GM18873 (cell line): Measurements from ENCODE around the gene ANKLE2.
"Not testable (repeated sequence)": the region's sequence is repeated elsewhere in the genome, so short reads cannot be mapped to it uniquely, and the experiment has no call there.

Experiments
- ATAC-seq: cut with Tn5 transposase; IDR thresholded peaks from one replicate; pipeline ENCODE4 v1.9.1; 2021; ENCODE audit warnings: mild to moderate bottlenecking, moderate library complexity, moderate number of reproducible peaks; ENCODE audit not compliant: unreplicated experiment, low FRiP score

ANKLE2 gene

GRCh38 chr12:132779781-132780353 is 18.2 kb upstream of the ANKLE2 start:
- ATAC-seq = no peak

GRCh38 chr12:132777614-132778013 is 16.0 kb upstream of the ANKLE2 start:
- ATAC-seq = no peak

- ATAC-seq = no peak
Observed at GRCh38 chr12:132776816-132777568, 15.4 kb upstream of the ANKLE2 start.

- ATAC-seq = not testable (repeated sequence)
Observed at GRCh38 chr12:132776230-132776625, 14.6 kb upstream of the ANKLE2 start.

- ATAC-seq = no peak
Observed at GRCh38 chr12:132775502-132776229, 14.0 kb upstream of the ANKLE2 start.

GRCh38 chr12:132774646-132775275 is 13.1 kb upstream of the ANKLE2 start:
- ATAC-seq = no peak

GRCh38 chr12:132774159-132774558 is 12.5 kb upstream of the ANKLE2 start:
- ATAC-seq = no peak

DNA sequence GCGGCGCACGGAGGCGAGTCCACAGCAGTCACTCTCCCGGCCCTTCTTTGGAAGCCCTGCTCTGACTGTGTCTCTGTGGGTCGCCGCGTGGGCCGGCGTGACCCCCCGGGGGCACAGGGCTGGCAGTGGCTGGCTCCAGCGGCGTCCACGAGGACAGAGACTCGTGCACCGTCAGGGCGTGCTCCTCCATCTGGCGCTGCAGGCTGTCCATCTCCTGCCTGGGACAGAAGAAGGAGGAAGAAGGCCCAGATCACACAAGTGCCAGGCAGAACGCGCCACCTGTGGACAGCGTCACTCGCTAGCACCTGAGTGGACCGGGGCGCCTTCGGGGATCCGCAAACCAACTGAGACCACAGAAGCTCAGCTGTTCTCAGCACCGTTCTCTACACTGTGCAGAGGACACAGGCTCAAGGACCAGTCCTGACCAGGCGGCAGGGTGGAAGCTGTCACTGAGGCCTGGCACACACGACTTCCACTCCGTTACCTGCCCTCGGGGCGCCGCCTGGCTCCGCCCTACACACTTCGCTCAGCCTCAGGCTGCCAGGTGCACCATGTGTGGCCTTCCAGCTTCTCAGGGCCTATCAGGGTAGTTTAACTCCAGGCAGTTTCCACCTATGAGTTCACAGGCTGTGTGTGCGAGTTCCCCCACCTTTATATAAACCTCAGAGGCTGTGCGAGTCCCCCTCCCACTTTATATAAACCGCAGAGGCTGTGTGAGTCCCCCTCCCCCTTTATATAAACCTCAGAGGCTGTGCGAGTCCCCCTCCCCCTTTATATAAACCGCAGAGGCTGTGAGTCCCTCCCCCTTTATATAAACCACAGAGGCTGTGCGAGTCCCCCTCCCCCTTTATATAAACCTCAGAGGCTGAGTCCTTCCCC is 11.7 kb upstream of the ANKLE2 start:
- no peak for ATAC-seq

- ATAC-seq = no peak
Observed at GRCh38 chr12:132772606-132773005, 11.0 kb upstream of the ANKLE2 start.

GRCh38 chr12:132771126-132771838 is 9.7 kb upstream of the ANKLE2 start:
- ATAC-seq = peak; percentile 39

DNA sequence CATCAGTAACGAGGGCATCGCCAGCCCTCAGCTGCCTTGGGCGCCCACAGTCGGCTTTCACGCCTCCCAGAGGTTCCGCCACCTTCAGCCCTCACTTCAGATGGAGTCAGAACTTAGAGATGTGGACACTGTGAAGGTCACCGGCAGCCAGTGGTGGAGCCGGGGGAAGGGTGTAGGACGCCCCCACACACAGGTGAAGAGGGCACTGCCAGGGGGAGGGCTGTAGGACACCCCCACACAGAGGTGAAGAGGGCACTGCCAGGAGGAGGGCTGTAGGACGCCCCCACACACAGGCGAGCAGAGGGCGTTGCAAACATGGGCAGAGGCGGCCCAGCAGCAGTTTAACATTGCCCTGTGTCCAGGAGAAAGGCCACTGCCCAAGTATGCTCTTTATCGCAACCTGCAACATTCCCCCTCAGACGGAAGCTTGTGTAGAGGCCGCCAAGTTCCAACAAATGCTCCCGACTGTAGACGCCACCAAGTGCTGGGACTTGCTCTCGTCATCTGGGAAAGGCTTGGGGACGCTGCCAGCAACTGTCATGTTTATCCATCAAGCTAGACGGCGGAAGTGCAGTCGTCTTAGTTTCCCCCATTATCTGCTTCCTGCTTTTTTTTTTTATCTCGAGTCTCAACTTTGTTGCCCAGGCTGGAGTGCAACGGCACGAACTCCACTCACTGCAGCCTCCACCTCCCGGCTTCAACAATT is 4.9 kb upstream of the ANKLE2 start:
- ATAC-seq = no peak

GRCh38 chr12:132765361-132765760 is 3.7 kb upstream of the ANKLE2 start:
- no peak for ATAC-seq

- no peak for ATAC-seq
Observed at GRCh38 chr12:132764231-132764630, 2.6 kb upstream of the ANKLE2 start.

GRCh38 chr12:132761921-132762583 is 420 bp upstream of the ANKLE2 start:
- ATAC-seq = peak; percentile 40

GRCh38 chr12:132759359-132759758 is 2.3 kb downstream of the ANKLE2 start:
- ATAC-seq = no peak

DNA sequence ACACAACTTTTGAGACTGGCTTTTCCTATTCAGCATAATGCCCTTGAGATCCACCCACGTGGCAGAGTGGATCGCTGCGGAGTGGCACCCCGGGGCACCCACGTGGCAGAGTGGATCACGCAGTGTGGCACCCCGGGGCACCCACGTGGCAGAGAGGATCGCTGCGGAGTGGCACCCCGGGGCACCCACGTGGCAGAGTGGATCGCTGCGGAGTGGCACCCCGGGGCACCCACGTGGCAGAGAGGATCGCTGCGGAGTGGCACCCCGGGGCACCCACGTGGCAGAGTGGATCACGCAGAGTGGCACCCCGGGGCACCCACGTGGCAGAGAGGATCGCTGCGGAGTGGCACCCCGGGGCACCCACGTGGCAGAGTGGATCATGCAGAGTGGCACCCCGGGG is 2.8 kb downstream of the ANKLE2 start:
- not testable (repeated sequence) for ATAC-seq

DNA sequence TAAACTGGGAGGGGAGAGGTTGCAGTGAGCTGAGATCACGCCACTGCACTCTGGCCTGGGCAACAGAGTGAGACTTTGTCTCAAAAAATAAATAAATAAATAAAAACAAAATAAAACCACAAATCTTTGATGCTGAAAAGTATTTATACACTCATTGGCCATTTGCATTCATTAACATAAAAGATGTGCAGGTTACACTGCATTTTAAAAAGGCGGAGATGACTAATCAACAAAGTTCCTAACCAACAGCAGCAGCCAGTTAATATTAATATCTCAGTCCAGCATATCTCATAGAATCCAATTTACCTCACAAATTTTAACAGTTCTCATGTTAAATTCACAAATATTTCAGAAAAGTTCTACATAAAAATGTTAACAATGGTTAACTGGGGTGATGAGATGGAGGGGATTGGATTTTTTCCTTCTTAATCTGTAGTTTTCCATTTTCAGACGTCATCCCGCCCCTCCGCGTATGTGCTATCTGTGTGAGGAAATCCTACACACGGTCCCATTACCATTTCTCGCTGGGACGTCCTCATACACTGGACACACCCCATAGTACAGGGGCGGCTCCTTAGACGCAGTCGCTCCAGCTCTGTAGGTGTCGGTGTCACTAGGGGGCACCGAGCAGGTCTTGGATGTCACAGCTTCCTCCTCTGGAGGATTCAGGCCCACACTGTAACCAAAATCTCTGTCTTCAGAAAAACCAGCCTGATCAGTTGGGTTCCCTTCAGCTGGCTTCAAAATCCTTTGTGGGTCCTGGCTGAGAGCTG is 7.3 kb downstream of the ANKLE2 start:
- no peak for ATAC-seq

DNA sequence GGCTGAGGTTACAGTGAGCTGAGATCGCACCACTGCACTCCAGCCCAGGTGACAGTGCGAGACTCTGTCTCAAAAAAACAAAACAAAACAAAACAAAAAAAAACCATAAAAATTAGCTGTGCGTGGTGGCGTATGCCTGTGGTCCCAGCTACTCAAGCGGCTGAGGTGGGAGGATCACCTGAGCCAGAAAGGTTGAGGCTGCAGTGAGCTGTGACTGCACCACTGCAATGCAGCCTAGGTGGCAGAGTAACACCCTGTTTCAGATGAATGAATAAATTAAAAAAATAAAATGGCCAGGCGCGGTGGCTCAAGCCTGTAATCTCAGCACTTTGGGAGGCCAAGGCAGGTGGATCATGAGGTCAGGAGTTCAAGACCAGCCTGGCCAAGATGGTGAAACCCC is 8.0 kb downstream of the ANKLE2 start:
- not testable (repeated sequence) for ATAC-seq
